H1 (cell line): Measurements from ENCODE around the gene PRXL2B. TPM values are rescaled to one million over a fixed set of nuclear protein-coding genes. Genes with fewer than 3 reads are reported as not detected.

Source experiments
- CTCF ChIA-PET: fragments of 300-600 bp; sonication (Branson Sonifier 250); formaldehyde crosslinking; loops from one replicate; lab custom pipeline; 2021; ENCODE audit not compliant: partially characterized antibody; lab: Charles Lee
- POLR2A ChIA-PET: fragments of 300-600 bp; sonication (Branson Sonifier 250); formaldehyde crosslinking; loops from one replicate; lab custom pipeline; 2021; ENCODE audit warnings: inconsistent platforms; ENCODE audit not compliant: partially characterized antibody; lab: Charles Lee
- DNase-seq, 2 experiments: peaks; one replicate each; pipeline versions ENCODE4 v3.0.0 to v3.0.0-alpha.2; 2010 to 2022; ENCODE audit warnings: low spot score in 2 of 2, low read depth in 1 of 2, mixed read lengths in 1 of 2
- FAIRE-seq: peaks from 2 replicates; lab custom pipeline; 2011; peaks lifted over from hg19 to GRCh38; lab: Jason Lieb, UNC
- H2AFZ ChIP-seq: 2 replicates; pipeline ENCODE4 v1.8.1; 2012; ENCODE audit warnings: low read length, inconsistent platforms
- H2AK5ac ChIP-seq: 2 replicates; pipeline ENCODE4 v1.6.1; 2013; ENCODE audit warnings: low read depth, low read length
- H2BK120ac ChIP-seq: replicated peaks from 2 replicates; pipeline ENCODE3; 2013; ENCODE audit warnings: low read depth, low read length, inconsistent platforms
- H2BK12ac ChIP-seq: 2 replicates; pipeline ENCODE4 v1.6.1; 2013; ENCODE audit warnings: low read depth, low read length
- H2BK15ac ChIP-seq: 2 replicates; pipeline ENCODE4 v1.6.1; 2013; ENCODE audit warnings: low read length
- H2BK20ac ChIP-seq: 2 replicates; pipeline ENCODE4 v1.6.1; 2013; ENCODE audit warnings: low read length
- H2BK5ac ChIP-seq: 2 replicates; pipeline ENCODE4 v1.6.1; 2013; ENCODE audit warnings: low read depth, low read length
- H3K14ac ChIP-seq: 2 replicates; pipeline ENCODE4 v1.6.1; 2013; ENCODE audit warnings: inconsistent platforms; ENCODE audit not compliant: insufficient read length
- H3K18ac ChIP-seq: 2 replicates; pipeline ENCODE4 v1.6.1; 2013; ENCODE audit warnings: low read length; ENCODE audit errors: extremely low read depth
- H3K23ac ChIP-seq: 2 replicates; pipeline ENCODE4 v1.6.1; 2013; ENCODE audit warnings: inconsistent platforms; ENCODE audit not compliant: insufficient read length
- H3K23me2 ChIP-seq: 2 replicates; pipeline ENCODE4 v1.6.1; 2013; ENCODE audit warnings: low read depth, low read length
- H3K27ac ChIP-seq: 2 replicates; pipeline ENCODE4 v1.6.1; 2011; ENCODE audit warnings: low read depth, low read length, inconsistent platforms
- H3K27me3 ChIP-seq, 4 experiments: replicated peaks in 1 of 4; 1 replicate in 1 of 4; 2 replicates in 3 of 4; pipeline versions ENCODE4 v1.6.1 to v1.8.1; 2011 to 2013; ENCODE audit warnings: low read length in 3 of 4, mild to moderate bottlenecking in 3 of 4, inconsistent platforms in 2 of 4, mixed read lengths in 2 of 4, moderate library complexity in 1 of 4; ENCODE audit not compliant: control insufficient read depth in 3 of 4, insufficient read depth in 3 of 4; ENCODE audit errors: extremely low read depth in 1 of 4
- H3K36me3 ChIP-seq, 4 experiments: 2 replicates each; pipeline versions ENCODE4 v1.6.1 to v1.8.1; 2011 to 2013; ENCODE audit warnings: mild to moderate bottlenecking in 4 of 4, low read length in 3 of 4, moderate library complexity in 2 of 4, control low read depth in 1 of 4, inconsistent platforms in 1 of 4; ENCODE audit not compliant: insufficient read depth in 4 of 4, control insufficient read depth in 2 of 4
- H3K4ac ChIP-seq: replicated peaks from 2 replicates; pipeline ENCODE3; 2013; ENCODE audit warnings: low read length, low read depth, mixed read lengths, inconsistent platforms; ENCODE audit not compliant: insufficient read length
- H3K4me1 ChIP-seq, 4 experiments: replicated peaks in 1 of 4; 1 replicate in 1 of 4; 2 replicates in 3 of 4; pipeline versions ENCODE4 v1.6.1 to v1.8.1; 2011 to 2013; ENCODE audit warnings: low read length in 3 of 4, inconsistent platforms in 2 of 4, mixed read lengths in 1 of 4; ENCODE audit not compliant: insufficient read depth in 4 of 4, control insufficient read depth in 3 of 4
- H3K4me2 ChIP-seq, 2 experiments: 2 replicates each; pipeline versions ENCODE4 v1.6.1 to v1.8.1; 2011 to 2013; ENCODE audit warnings: low read depth in 2 of 2, low read length in 2 of 2, control low read depth in 1 of 2, inconsistent platforms in 1 of 2, mild to moderate bottlenecking in 1 of 2; ENCODE audit not compliant: insufficient read depth in 1 of 2
- H3K4me3 ChIP-seq, 4 experiments: fragments of 200-600, 300-600 bp in 1 of 4; sonication (generic), shearing (Covaris generic), sonication (Bioruptor Twin) in 1 of 4; 2 replicates each; pipeline versions ENCODE4 v1.5.1 to v1.8.1; 2011 to 2016; ENCODE audit warnings: low read length in 4 of 4, low read depth in 3 of 4, control low read depth in 2 of 4, inconsistent platforms in 2 of 4, mild to moderate bottlenecking in 2 of 4, mixed read lengths in 1 of 4, moderate library complexity in 1 of 4; ENCODE audit not compliant: insufficient read depth in 2 of 4; ENCODE audit errors: extremely low read depth in 1 of 4
- H3K56ac ChIP-seq: replicated peaks from 2 replicates; pipeline ENCODE3; 2013; ENCODE audit warnings: low read depth, mild to moderate bottlenecking, mixed read lengths, low read length, inconsistent platforms; ENCODE audit not compliant: insufficient read length
- H3K79me1 ChIP-seq: 2 replicates; pipeline ENCODE4 v1.6.1; 2013; ENCODE audit warnings: low read depth, low read length, control low read depth
- H3K79me2 ChIP-seq, 2 experiments: 2 replicates each; pipeline versions ENCODE4 v1.6.1 to v1.8.1; 2012 to 2013; ENCODE audit warnings: low read length in 2 of 2, mild to moderate bottlenecking in 2 of 2, inconsistent platforms in 1 of 2; ENCODE audit not compliant: insufficient read depth in 2 of 2, control insufficient read depth in 1 of 2
- H3K9ac ChIP-seq, 4 experiments: replicated peaks in 1 of 4; 1 replicate in 1 of 4; 2 replicates in 3 of 4; pipeline versions ENCODE4 v1.6.1 to v1.8.1; 2011 to 2013; ENCODE audit warnings: low read depth in 3 of 4, low read length in 3 of 4, control low read depth in 2 of 4, mild to moderate bottlenecking in 2 of 4, moderate library complexity in 2 of 4, inconsistent platforms in 1 of 4; ENCODE audit errors: extremely low read depth in 1 of 4
- H3K9me3 ChIP-seq, 2 experiments: 2 replicates each; pipeline versions ENCODE4 v1.6.1 to v1.8.1; 2012 to 2013; ENCODE audit warnings: mild to moderate bottlenecking in 2 of 2, moderate library complexity in 2 of 2, control low read depth in 1 of 2, inconsistent platforms in 1 of 2, low read depth in 1 of 2, low read length in 1 of 2, mixed read lengths in 1 of 2; ENCODE audit not compliant: insufficient read depth in 2 of 2
- H4K20me1 ChIP-seq, 2 experiments: replicated peaks in 1 of 2; 2 replicates each; pipeline versions ENCODE3 to v1.8.1; 2011 to 2013; ENCODE audit warnings: inconsistent platforms in 2 of 2, low read length in 2 of 2, mild to moderate bottlenecking in 1 of 2; ENCODE audit not compliant: insufficient read depth in 2 of 2, control insufficient read depth in 1 of 2
- H4K5ac ChIP-seq: 2 replicates; pipeline ENCODE4 v1.6.1; 2013; ENCODE audit warnings: low read length, low read depth, mixed read lengths, inconsistent platforms; ENCODE audit not compliant: insufficient read length
- H4K8ac ChIP-seq: 2 replicates; pipeline ENCODE4 v1.8.0; 2013; ENCODE audit warnings: mild to moderate bottlenecking, moderate library complexity, low read length, inconsistent platforms; ENCODE audit not compliant: insufficient read depth; ENCODE audit errors: extremely low read depth
- H4K91ac ChIP-seq: replicated peaks from 2 replicates; pipeline ENCODE3; 2013; ENCODE audit warnings: low read length, mixed read lengths, inconsistent platforms; ENCODE audit not compliant: insufficient read length
- BCL11A ChIP-seq, 2 experiments: IDR thresholded peaks; one replicate each; pipeline ENCODE4 v1.6.1; 2011; ENCODE audit warnings: low read depth in 2 of 2, low read length in 2 of 2, mild to moderate bottlenecking in 2 of 2
- CHD1 ChIP-seq: IDR thresholded peaks from 2 replicates; pipeline ENCODE4 v1.6.1; 2012; ENCODE audit warnings: low read depth, low read length, improper control_type of control experiment
- CHD2 ChIP-seq: IDR thresholded peaks from 2 replicates; pipeline ENCODE4 v1.6.1; 2012; ENCODE audit warnings: low read length, improper control_type of control experiment
- CTBP2 ChIP-seq: IDR thresholded peaks from 2 replicates; pipeline ENCODE4 v1.7.0; 2011; ENCODE audit warnings: borderline replicate concordance, mild to moderate bottlenecking, moderate library complexity, mixed read lengths, low read length; ENCODE audit not compliant: insufficient read depth, insufficient read length
- CTCF ChIP-seq, 3 experiments: IDR thresholded peaks; 1 replicate in 2 of 3; 2 replicates in 1 of 3; pipeline versions ENCODE4 v1.5.1 to v1.6.1; 2011; ENCODE audit warnings: low read length in 3 of 3, mild to moderate bottlenecking in 3 of 3, inconsistent platforms in 2 of 3, low read depth in 1 of 3, moderate library complexity in 1 of 3; ENCODE audit not compliant: insufficient read depth in 1 of 3; ENCODE audit errors: control extremely low read depth in 1 of 3
- EGR1 ChIP-seq: IDR thresholded peaks from 2 replicates; pipeline ENCODE4 v1.6.1; 2011; ENCODE audit warnings: low read depth, low read length, borderline replicate concordance
- HDAC2 ChIP-seq, 2 experiments: fragments of 300-600 bp in 1 of 2; sonication (generic) in 1 of 2; IDR thresholded peaks; 2 replicates each; pipeline ENCODE4 v1.6.1; 2011 to 2012; ENCODE audit warnings: low read depth in 2 of 2, low read length in 2 of 2, mild to moderate bottlenecking in 2 of 2, moderate library complexity in 2 of 2, borderline replicate concordance in 1 of 2, inconsistent platforms in 1 of 2
- NANOG ChIP-seq: IDR thresholded peaks from 2 replicates; pipeline ENCODE4 v1.6.1; 2011; ENCODE audit warnings: low read length, low read depth, mild to moderate bottlenecking, inconsistent platforms; ENCODE audit not compliant: insufficient read depth, poor library complexity, severe bottlenecking
- SAP30 ChIP-seq: fragments of 300-600 bp; sonication (generic); IDR thresholded peaks from 2 replicates; pipeline ENCODE4 v1.7.1; 2012; ENCODE audit warnings: low read length, moderate library complexity, mild to moderate bottlenecking, inconsistent platforms; ENCODE audit not compliant: insufficient read depth, insufficient replicate concordance
- TCF12 ChIP-seq: IDR thresholded peaks from 2 replicates; pipeline ENCODE4 v1.6.1; 2011; ENCODE audit warnings: low read depth, mild to moderate bottlenecking, low read length
- WGBS, 2 experiments: shearing (Covaris generic) in 1 of 2; methylation state at CpG; one replicate each; pipeline versions ENCODE4 v1.1.6 to v1.1.7; 2013 to 2015; ENCODE audit warnings: low lambda C conversion rate in 2 of 2, mixed read lengths in 2 of 2, inconsistent platforms in 1 of 2, low coverage in 1 of 2, missing lambda C conversion rate in 1 of 2; ENCODE audit not compliant: insufficient replicate concordance in 2 of 2, insufficient coverage in 1 of 2, insufficient read length in 1 of 2; ENCODE audit errors: extremely low coverage in 1 of 2, missing lambda C conversion rate in 1 of 2; 5-methylcytosine and 5-hydroxymethylcytosine counted together
- polyA plus RNA-seq, 7 experiments: library from polyadenylated mRNA; depleted of rRNA in 3 of 7; stranded (reverse) in 5 of 7; unstranded in 2 of 7; fragments of >200 nt in 5 of 7; fragments of 200-250 nt in 2 of 7; gene quantifications; 1 replicate in 5 of 7; 2 replicates in 1 of 7; 4 replicates in 1 of 7; pipeline versions ENCODE4 v1.2.1 to v1.2.3, GENCODE V29; 2011 to 2013; ENCODE audit warnings: missing spikeins in 2 of 7, mixed read lengths in 2 of 7
- total RNA-seq: library from RNA; stranded (reverse); fragmentation: NEBNext Ultra II Directional; extraction: Animal tissue kit (Norgen Biotek cat#: 25700); gene quantifications from 2 replicates; pipeline ENCODE4 v1.2.1, GENCODE V29; 2021

The PRXL2B gene
- total and polyA plus RNA-seq, 2 of the 8 experiments (the other 6 are each of a cell fraction or from before 2014, with no cell fraction given), result 35.3 to 46.0 TPM

DNA sequence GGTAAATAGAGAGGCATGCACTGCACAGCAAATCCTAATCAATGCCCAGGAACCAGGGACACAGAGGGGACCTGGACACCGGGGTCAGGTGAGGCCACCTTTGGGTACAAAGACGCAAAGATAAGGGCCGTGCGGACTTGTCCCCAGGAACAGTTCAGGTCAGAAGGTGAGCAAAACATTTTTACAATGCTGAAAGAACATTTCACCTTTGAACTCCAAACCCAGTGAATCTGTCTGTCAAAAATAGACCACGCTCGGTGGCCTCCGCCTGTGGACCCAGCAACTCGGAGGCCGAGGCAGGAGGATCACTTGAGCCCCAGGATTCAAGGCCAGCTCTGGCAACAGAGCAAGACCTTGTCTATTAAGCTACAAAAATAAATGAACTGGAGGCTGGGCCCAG, 15.2 kb upstream of the PRXL2B start:
- Histone ChIP-seq H3K4me1 (no peaks in the 10 kb centered on the region), H4K20me1 (no peaks in the 10 kb centered on the region), H2AFZ (no peak overlapping the region), H3K56ac (no peak overlapping the region), H3K4ac (no peak overlapping the region), H3K23ac (no peak overlapping the region), H2BK12ac (no peak overlapping the region), H3K27me3 (no peaks in the 10 kb centered on the region), H3K27ac (no peak overlapping the region), H3K79me1 (no peaks in the 10 kb centered on the region), H2AK5ac (no peak overlapping the region)
- no peak for DNase-seq
- 90% methylated on average over 9 of the region's 9 CpGs; no CpG with 5 or more reads in 1 of the 2 experiments for WGBS, 2 experiments
- no peak for TF ChIP-seq CHD2
- no peak for TF ChIP-seq CHD1
- TF ChIP-seq CTCF (IDR thresholded peaks at IDR 0.05; ENCODE audit: control extremely low read depth in 1 of 3, insufficient read depth in 1 of 3, low read depth in 1 of 3, low read length in 3 of 3), result no peak
- no peak for TF ChIP-seq SAP30
- no peak for TF ChIP-seq CTBP2
- TF ChIP-seq TCF12, result no peak
- TF ChIP-seq EGR1, result no peak
- TF ChIP-seq NANOG, result no peak
- no peak for TF ChIP-seq HDAC2 (IDR thresholded peaks at IDR 0.05; ENCODE audit: borderline replicate concordance in 1 of 2, low read depth in 2 of 2, low read length in 2 of 2)
- TF ChIP-seq BCL11A (IDR thresholded peaks at IDR 0.05; ENCODE audit: low read depth in 2 of 2, low read length in 2 of 2), result no peak
- TF ChIP-seq, all 59 proteins: peak for 0
- Histone ChIP-seq H3K9me3 (peaks cover 5 to 8% of the 10 kb centered on the region in 2 experiments), H3K14ac (no peak overlapping the region), H3K79me2 (no peaks in the 10 kb centered on the region), H4K5ac (no peak overlapping the region), H3K36me3 (no peaks in the 10 kb centered on the region), H3K18ac (no peak overlapping the region), H3K23me2 (no peaks in the 10 kb centered on the region), H2BK15ac (no peak overlapping the region), H2BK20ac (no peak overlapping the region), H3K4me3 (no peak overlapping the region), H4K91ac (no peak overlapping the region), H3K4me2 (no peak overlapping the region), H2BK120ac (no peak overlapping the region), H4K8ac (no peak overlapping the region), H2BK5ac (no peak overlapping the region), H3K9ac (no peak overlapping the region)
- CTCF ChIA-PET, result interaction anchor here (0.5 to 5.1 kb wide), 5 partner anchors 9 to 503 kb away, joined by 3 to 33 read pairs (median 3); no protein-coding TSS in a partner anchor
- FAIRE-seq, result no peak
- POLR2A ChIA-PET, result interaction anchor here (1.2 to 1.5 kb wide), 2 partner anchors 11 to 14 kb away, joined by 3 read pairs; no protein-coding TSS in a partner anchor
